Activated CD4-positive, CD25-positive, alpha-beta regulatory T cell treated with anti-CD3 and anti-CD28 coated beads, Interleukin-2, amount 50 U/mL, for 72 hours (primary cell): ENCODE results near the gene UTP15.

Experiments
- DNase-seq: peaks from one replicate; pipeline ENCODE4 v3.0.0; 2021

Gene UTP15

DNA sequence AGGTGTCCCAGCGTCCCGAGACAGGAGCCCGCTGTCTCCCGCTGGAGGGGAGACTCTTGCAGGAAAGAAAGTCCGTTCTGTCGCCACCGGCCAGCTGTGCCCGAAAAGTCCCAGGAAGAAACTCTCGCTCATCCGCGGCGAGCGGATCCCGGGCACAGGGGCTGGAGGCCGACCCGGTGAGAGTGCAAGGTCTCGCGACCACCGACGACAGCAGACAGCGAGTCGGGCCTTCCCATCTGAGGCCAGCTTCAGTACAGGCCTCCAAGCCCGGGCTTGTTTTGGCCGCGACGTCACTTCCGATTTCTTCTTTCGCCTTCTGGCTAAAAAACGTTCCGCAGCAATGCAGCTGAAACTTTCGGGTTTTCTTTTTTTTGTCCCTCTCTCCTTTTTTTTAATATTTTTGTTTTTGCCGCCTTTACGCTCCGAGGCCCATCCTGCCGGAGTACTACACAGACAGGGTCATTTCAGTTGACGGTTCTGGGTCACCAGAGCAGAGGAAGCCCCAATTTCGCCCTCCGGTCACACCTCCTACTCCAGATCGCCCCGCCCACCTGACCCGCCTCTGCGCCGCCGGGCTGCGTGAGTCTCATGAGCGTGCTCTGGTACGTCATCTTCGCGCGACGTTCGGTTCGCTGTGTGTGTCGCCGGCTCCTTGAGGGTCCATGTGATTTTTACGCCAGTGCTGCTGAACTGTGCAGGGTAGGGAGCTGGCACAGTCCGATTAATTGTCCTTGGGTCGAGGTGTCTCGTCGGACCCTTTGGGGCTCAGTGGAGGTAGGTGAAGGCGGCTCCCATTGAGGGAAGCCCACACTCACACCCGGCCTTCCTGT, at the start of gene UTP15, which contains the start of gene ANKRA2:
Gene UTP15 (plus strand): TSS at position 605 of the 830 bp plus-strand sequence. CDS start 1,602 bp downstream, outside the sequence.
Gene ANKRA2 (minus strand): TSS at position 501 of the 830 bp plus-strand sequence. CDS start 2,758 bp downstream, outside the sequence.
- DNase-seq = peak; percentile 99

- peak; percentile 52 for DNase-seq
Observed at GRCh38 chr5:73519531-73520283, 45.8 kb upstream of the UTP15 start.

GRCh38 chr5:73522989-73523388, 42.6 kb upstream of the UTP15 start:
- DNase-seq = no peak

DNA sequence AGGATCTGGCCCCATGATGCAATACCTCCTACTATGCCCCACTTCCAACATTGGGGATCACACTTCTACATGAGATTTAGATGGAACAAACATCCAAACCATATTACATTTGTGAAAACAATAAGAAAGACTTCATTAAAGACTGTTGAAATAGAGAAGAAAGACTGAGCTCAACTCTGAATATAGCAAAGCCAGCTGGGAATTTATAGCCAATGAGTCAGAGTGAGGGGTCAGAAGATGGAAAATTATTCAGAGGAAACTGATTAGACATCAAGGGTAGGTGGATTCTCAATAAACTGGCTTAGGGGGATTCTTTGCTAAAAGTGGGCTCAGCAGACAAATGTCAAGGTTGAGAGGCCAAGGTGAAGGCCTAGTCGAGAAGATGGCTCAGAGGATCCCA, 41.7 kb upstream of the UTP15 start:
- no peak for DNase-seq

- DNase-seq = no peak
Observed at GRCh38 chr5:73525606-73526203, 39.8 kb upstream of the UTP15 start.

DNA sequence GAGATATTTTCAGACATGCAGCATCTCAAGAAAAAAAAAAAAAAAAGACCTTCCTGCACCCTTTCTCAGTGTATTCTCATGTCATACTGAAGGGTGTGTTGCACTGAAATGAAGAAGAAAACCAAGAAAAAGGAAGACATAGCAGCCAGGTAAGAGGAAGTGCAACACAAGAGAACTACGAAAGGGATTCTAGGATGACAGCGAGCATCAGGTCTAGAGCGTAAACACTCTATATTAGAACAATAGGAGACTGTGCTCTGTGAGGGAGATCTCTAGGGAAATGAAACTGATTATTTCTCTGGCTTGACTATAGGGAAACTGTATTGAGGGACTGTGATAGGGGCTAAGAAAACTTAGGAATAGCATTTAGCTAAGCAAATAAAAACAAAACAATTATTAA, 37.3 kb upstream of the UTP15 start:
- no peak for DNase-seq

GRCh38 chr5:73529081-73529480, 36.5 kb upstream of the UTP15 start:
- no peak for DNase-seq

DNA sequence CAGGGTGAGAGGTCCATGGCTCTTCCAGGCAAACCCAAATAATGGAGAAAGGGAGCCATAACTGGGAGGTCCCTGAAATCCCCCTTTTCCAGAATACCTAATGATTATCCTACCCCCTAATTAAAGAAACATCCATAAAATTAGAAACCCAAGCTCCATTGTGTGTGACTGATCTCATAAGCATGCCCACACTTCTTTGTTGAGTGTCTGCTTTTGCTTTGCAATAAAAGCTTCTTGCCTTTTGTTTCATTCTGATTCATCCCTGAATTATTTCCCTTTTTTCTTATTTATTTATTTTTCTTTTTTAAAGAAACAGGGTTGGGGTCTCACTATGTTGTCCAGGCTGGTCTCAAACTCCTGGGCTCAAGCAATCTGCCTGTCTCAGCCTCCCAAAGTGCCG, 34.2 kb upstream of the UTP15 start:
- DNase-seq = no peak

DNA sequence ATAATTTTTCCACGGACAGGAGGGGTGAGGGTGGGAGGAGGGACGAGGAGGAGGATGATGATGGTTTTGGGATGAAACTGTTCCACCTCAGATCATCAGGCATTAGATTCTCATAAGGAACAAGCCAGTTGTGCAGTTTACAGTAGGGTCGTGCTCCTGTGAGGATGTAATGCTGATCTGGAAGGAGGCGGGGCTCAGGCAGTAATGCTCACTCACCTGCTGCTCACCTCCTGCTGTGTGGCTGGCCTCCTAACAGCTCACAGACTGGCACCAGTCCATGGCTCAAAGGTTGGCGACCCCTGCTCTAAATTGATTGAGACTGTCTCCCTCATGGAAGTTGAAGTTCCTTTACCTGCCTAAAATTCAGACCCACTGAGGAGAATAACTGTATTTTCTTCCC, 33.3 kb upstream of the UTP15 start:
- no peak for DNase-seq

DNA sequence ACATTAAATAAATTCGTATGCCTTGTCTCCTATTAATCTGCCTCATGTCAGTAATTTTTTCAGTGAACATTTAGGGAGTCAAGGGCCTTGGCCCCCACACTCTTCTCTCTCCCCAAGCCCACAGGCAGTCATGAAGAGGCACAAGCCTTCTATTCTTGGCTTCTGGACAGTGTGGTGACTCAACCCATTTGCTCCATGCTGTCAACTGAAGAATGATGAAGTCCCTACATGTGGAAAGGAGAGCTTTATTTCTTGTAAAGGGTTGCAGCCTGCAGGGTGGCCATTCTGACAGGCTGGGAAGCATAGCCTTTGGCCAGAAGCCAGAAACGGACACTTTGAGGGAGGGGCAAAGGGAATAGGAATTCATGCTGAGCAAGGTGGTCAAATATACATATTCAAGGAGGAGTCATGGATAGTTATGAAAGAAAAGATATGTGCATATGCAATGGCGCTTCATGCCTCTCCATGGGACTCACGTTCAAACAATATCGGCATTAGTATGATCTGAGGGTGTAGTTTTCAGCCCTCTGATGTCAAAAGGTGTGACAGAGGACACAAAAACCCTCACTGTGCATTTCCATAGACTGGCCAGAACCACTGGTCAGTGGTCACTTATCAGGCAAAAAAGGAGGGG, 31.4 kb upstream of the UTP15 start:
- no peak for DNase-seq

- no peak for DNase-seq
Observed at GRCh38 chr5:73534971-73535370, 30.6 kb upstream of the UTP15 start.

DNA sequence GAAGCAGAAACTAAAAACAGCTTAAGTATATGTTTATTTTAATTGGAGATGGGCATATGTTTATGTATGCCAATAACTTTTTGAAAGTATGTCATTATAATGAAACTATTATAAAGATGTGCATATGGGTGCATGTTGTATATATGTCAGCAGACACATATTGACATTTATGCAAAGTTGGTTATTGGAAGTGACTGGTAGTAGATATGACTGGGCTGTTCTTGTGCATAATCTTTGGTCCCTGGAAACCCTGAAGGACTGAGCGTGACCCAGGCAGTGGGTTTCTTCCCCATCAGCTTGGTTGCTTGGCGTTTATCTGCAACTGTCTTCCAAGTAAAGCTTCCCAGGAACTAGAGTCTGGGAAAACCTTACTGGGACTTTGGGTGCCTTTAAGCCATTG, 25.8 kb upstream of the UTP15 start:
- no peak for DNase-seq

DNA sequence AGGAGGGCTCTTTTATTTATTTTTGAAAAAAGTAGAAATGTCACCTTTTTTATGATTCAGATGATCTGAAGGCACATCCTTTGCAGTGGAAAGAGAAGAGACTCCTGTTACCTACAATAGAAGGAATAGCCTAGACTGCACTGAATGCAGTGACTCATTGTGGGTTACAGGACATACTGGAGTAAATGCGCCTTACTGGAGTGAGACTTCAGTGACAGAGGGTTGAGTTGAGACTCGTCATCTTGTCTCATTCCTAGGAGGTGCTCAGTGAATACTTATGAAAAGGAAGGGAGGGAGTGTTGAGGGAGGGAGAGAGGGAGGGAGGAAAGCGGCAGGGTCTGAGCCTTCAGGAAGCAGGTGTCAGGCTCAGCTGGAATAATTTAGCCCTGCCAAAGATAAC, 25.4 kb upstream of the UTP15 start:
- DNase-seq = no peak

GRCh38 chr5:73542020-73542419, 23.5 kb upstream of the UTP15 start:
- DNase-seq = no peak

DNA sequence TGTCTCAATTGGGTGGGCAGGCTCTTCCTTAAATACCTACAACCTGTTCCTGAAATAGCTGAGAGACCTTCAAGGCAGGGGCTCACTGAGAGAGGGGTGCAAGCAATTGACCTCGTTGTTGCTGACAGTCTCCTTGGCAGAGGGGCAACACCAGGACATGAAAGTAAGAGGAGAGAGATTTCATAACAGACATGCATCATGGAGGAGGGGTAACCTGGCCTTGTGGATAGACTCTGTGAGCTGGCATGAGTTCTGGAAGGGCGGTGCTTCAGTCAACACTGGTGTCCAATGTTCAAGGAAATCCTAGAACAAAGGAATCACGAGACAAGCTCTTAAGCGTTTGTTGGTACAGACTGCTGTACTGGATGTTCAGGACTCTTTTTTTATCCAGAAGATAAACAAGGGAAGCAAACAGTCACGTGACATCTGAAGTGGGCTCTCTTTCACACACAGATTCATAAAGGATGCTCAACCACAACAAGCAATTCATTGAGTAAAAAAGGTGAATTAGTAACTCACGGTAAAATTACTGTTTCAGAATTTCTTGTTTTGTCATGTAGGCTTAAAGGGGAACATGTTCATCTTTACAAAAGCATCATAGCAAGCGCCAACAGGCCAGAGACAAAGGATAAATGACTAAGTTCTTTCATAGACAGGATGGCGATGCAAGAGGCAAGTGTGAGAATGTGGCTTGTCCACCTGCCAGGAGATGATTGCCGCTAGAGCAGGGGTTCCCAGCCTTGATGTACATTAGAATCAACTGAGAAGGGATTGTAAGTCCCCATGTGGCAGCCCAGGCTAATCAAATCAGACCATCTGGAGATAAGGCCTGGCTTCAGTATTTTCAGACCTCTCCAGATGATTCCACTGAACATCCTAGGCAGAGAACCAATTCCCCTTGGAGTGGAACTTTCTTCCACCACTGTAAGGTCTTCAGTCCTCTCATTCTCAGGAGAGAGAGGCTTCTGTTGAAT, 20.8 kb upstream of the UTP15 start:
- no peak for DNase-seq

DNA sequence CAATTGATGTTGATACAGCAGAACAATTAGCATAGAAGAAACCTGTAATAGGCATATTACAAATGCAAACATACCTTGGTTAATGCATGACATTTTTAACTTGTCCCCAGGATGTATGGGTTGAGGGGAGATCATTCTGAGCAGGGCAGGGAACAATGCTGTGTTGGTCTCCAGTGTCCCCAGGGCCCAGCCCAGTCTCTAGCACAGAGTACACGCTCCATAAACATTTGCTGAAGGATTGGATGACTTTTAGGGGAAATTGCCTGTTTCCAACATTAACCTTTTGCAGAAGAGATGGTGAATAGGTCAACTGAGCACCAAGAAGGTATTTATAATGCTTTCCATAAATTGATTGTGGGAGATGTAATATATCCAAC, 20.2 kb upstream of the UTP15 start:
- DNase-seq = no peak

DNA sequence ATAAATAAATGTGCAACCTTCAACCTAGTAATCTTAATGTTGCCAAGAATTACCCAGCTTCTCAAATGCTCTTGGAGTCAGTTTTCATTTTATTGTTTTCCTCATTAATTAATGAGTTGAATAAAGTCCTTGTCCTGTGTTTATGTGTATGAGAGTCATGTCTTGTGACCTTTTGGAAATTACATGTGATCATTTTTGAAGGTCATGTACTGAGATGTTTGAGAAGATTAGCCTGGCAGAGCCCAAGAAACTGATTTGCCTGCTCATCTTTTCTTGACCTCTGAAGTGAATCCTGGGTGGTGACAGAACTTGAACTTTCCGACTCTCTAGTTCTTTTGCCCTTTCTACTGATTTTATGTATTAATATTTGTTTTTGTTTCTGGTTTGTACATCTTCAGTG, 15.5 kb upstream of the UTP15 start:
- no peak for DNase-seq

- DNase-seq = no peak
Observed at GRCh38 chr5:73552642-73553041, 12.9 kb upstream of the UTP15 start.

DNA sequence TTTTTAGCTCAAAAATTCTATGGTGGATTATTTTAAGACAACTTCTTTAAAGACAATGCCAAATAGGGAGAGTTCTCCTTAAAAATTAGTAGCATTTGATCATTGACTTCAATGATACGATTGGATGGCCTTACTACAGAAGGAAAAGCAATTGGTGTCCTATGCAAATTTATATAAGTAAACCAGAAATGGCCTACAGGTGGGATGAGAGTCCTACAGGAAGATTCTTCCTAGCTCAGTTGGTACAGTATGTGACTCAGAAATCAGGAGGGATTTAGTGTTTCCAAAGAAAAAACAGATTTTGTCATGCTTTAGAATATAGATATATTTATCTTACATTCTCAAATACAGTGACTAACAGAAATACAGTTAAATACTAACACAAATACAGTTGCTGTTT, 6.6 kb upstream of the UTP15 start:
- no peak for DNase-seq

GRCh38 chr5:73564018-73564417, 1.5 kb upstream of the UTP15 start:
- DNase-seq = no peak

DNA sequence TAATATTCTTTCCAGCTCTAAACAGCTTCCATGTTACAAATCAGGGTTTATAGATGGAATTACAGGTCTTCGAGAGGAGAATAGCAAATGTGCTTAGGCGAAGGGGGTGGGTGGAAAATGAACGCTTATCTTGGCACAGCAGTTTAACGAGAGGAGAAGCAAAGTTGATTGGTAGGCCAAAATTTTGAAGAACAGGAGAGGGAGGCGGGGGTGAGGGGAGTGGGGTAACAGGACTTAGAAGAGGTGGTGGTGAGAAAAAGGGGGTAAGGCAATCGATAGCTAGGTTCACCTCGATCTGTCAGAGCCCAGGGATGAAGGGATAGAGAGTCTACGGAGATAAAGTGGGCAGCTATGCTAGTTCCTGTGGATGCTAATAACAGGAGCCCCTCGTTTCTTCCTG, 868 bp upstream of the UTP15 start:
- DNase-seq = no peak

GRCh38 chr5:73565969-73566547, 515 bp downstream of the UTP15 start:
- DNase-seq = no peak
